ENCODE results near the gene DHRS1. TPM values are rescaled to one million over a fixed set of nuclear protein-coding genes. Genes with fewer than 3 reads are reported as not detected.

Gene DHRS1
- total RNA-seq, 1 donor from 2014 or later, result 31.4 TPM

DNA sequence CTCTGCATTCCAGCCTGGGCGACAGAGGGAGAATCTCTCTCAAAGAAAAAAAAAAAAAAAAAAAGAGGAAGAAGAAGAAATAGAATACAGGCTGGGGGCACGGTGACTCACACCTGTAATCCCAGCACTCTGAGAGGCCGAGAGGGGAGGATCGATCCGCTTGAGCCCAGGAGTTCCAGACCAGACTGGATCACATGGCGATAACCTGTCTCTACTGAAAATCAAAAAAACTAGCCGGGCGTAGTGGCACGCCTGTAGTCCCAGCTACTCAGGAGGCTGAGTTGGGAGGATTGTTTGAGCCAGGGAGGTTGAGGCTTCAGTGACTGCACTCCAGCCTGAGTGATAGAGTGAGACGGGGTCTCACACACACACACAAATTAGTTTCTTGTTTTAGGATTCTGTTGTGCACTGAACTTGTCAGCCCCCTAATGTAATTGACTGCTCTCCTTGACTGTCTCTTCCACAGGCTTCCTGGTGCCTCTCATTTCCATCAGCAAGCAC, 56.2 kb downstream of the DHRS1 start:
- peaks cover 13% of the 10 kb centered on the region for H3K4me1 Mint-ChIP-seq (ENCODE audit: unreplicated experiment)
- no peaks in the 10 kb centered on the region for H3K9me3 Mint-ChIP-seq
- no peak for DNase-seq (ENCODE audit: extremely low spot score, unreplicated experiment)
- peaks cover 5% of the 10 kb centered on the region for H3K36me3 Mint-ChIP-seq
- TF ChIP-seq, protein P1, sequence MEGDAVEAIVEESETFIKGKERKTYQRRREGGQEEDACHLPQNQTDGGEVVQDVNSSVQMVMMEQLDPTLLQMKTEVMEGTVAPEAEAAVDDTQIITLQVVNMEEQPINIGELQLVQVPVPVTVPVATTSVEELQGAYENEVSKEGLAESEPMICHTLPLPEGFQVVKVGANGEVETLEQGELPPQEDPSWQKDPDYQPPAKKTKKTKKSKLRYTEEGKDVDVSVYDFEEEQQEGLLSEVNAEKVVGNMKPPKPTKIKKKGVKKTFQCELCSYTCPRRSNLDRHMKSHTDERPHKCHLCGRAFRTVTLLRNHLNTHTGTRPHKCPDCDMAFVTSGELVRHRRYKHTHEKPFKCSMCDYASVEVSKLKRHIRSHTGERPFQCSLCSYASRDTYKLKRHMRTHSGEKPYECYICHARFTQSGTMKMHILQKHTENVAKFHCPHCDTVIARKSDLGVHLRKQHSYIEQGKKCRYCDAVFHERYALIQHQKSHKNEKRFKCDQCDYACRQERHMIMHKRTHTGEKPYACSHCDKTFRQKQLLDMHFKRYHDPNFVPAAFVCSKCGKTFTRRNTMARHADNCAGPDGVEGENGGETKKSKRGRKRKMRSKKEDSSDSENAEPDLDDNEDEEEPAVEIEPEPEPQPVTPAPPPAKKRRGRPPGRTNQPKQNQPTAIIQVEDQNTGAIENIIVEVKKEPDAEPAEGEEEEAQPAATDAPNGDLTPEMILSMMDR (conservative IDR thresholded peaks at IDR 0.05), result no peak
- peak overlapping the region; percentile 95 for H3K4me3 Mint-ChIP-seq
- H3K27ac Mint-ChIP-seq, result peak overlapping the region; percentile 100
- H3K27me3 Mint-ChIP-seq, result peaks cover 4% of the 10 kb centered on the region

DNA sequence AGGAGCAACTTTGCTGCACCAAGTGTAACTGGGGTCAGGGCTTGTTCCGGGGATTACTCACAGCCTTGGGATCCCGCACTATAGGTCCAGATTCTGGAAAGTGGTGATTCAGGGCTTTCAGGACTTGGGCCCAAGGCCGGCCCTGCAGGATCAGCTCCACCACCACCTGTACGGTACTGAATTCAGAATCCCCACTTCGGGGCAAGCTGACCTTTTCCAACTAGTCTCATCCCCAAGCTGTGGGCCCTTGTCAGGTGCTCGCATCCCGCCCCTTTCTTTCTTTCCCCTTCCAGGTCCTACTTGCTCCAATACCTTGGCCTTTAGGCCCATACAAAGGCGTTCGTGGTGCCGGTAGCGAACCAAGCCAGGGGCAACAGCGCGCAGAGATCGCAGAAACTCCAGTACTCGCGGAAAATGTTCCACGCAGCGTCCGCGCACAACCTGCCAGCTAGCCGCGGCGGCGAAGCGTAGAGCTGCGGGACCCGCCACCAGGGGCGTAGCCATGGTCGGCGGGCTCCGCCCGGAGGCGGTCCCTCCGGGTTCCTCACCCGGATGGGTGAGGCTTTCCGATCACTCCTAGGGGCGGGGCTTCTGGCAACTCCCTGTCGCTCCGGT, 57.6 kb downstream of the DHRS1 start:
- DNase-seq (ENCODE audit: extremely low spot score, unreplicated experiment), result peak; percentile 93
- Mint-ChIP-seq H3K4me1 (ENCODE audit: unreplicated experiment) (peaks cover 20% of the 10 kb centered on the region), H3K4me3 (peak overlapping the region; percentile 95), H3K9me3 (no peaks in the 10 kb centered on the region), H3K27ac (peak overlapping the region; percentile 100), H3K36me3 (peaks cover 17% of the 10 kb centered on the region), H3K27me3 (no peaks in the 10 kb centered on the region)
- TF ChIP-seq, protein P1 (conservative IDR thresholded peaks at IDR 0.05), result peak; percentile 76

Other genes with a start within 250 kb of the DHRS1 start
- 2.5 and 2.8 TPM in 2 replicates for gene CARMIL3, start 247.8 kb downstream of the DHRS1 start, total RNA-seq (ENCODE audit: low replicate concordance)
- gene CPNE6, start 228.2 kb downstream of the DHRS1 start, total RNA-seq (ENCODE audit: low replicate concordance), result not detected in 2 replicates
- 35.0 and 40.9 TPM in 2 replicates for gene PCK2, start 205.5 kb downstream of the DHRS1 start, total RNA-seq (ENCODE audit: low replicate concordance)
- 65.0 and 78.3 TPM in 2 replicates for gene DCAF11, start 185.0 kb downstream of the DHRS1 start, total RNA-seq (ENCODE audit: low replicate concordance)
- 1.3 and 1.8 TPM in 2 replicates for gene NRL, start 184.8 kb downstream of the DHRS1 start, total RNA-seq (ENCODE audit: low replicate concordance)
- gene FITM1, start 169.1 kb downstream of the DHRS1 start, total RNA-seq (ENCODE audit: low replicate concordance), result 0.26 and 0.53 TPM in 2 replicates
- 142 and 177 TPM in 2 replicates for gene PSME1, start 163.6 kb downstream of the DHRS1 start, total RNA-seq (ENCODE audit: low replicate concordance)
- gene EMC9, start 158.2 kb downstream of the DHRS1 start, total RNA-seq (ENCODE audit: low replicate concordance), result 16.2 and 25.9 TPM in 2 replicates
- 134 and 155 TPM in 2 replicates for gene PSME2, start 153.2 kb downstream of the DHRS1 start, total RNA-seq (ENCODE audit: low replicate concordance)
- 68.6 and 78.4 TPM in 2 replicates for gene RNF31, start 152.3 kb downstream of the DHRS1 start, total RNA-seq (ENCODE audit: low replicate concordance)
- gene IRF9, start 138.5 kb downstream of the DHRS1 start, total RNA-seq (ENCODE audit: low replicate concordance), result 60.0 and 63.4 TPM in 2 replicates
- gene REC8, start 127.7 kb downstream of the DHRS1 start, total RNA-seq (ENCODE audit: low replicate concordance), result 84.2 and 221 TPM in 2 replicates
- gene IPO4, start 111.0 kb downstream of the DHRS1 start, total RNA-seq (ENCODE audit: low replicate concordance), result 49.0 and 67.1 TPM in 2 replicates
- gene TM9SF1, start 104.3 kb downstream of the DHRS1 start, total RNA-seq (ENCODE audit: low replicate concordance), result 50.5 and 60.7 TPM in 2 replicates
- gene TSSK4, start 94.1 kb downstream of the DHRS1 start, total RNA-seq (ENCODE audit: low replicate concordance), result 0.48 and 0.53 TPM in 2 replicates
- 44.3 and 47.3 TPM in 2 replicates for gene CHMP4A, start 86.3 kb downstream of the DHRS1 start, total RNA-seq (ENCODE audit: low replicate concordance)
- gene MDP1, start 83.7 kb downstream of the DHRS1 start, total RNA-seq (ENCODE audit: low replicate concordance), result 16.9 and 22.6 TPM in 2 replicates
- 158 and 161 TPM in 2 replicates for gene NEDD8, start 67.4 kb downstream of the DHRS1 start, total RNA-seq (ENCODE audit: low replicate concordance)
- 53.6 and 66.6 TPM in 2 replicates for gene GMPR2, start 66.9 kb downstream of the DHRS1 start, total RNA-seq (ENCODE audit: low replicate concordance)
- gene TINF2, start 57.2 kb downstream of the DHRS1 start, total RNA-seq (ENCODE audit: low replicate concordance), result 41.0 and 58.6 TPM in 2 replicates
- 10.1 and 16.6 TPM in 2 replicates for gene TGM1, start 36.6 kb downstream of the DHRS1 start, total RNA-seq (ENCODE audit: low replicate concordance)
- gene RABGGTA, start 28.2 kb downstream of the DHRS1 start, total RNA-seq (ENCODE audit: low replicate concordance), result 31.1 and 39.2 TPM in 2 replicates
- 26.2 and 33.9 TPM in 2 replicates for gene NOP9, start 70 bp upstream of the DHRS1 start, total RNA-seq (ENCODE audit: low replicate concordance)
- gene CIDEB, start 8.2 kb upstream of the DHRS1 start, total RNA-seq (ENCODE audit: low replicate concordance), result 4.9 and 11.1 TPM in 2 replicates
- gene LTB4R2, start 10.4 kb upstream of the DHRS1 start, total RNA-seq (ENCODE audit: low replicate concordance), result 6.5 and 9.4 TPM in 2 replicates
- 5.1 and 8.8 TPM in 2 replicates for gene LTB4R, start 11.7 kb upstream of the DHRS1 start, total RNA-seq (ENCODE audit: low replicate concordance)
- 2.2 and 2.5 TPM in 2 replicates for gene ADCY4, start 35.3 kb upstream of the DHRS1 start, total RNA-seq (ENCODE audit: low replicate concordance)
- 5.6 and 7.5 TPM in 2 replicates for gene RIPK3, start 40.2 kb upstream of the DHRS1 start, total RNA-seq (ENCODE audit: low replicate concordance)
- gene NFATC4, start 68.4 kb upstream of the DHRS1 start, total RNA-seq (ENCODE audit: low replicate concordance), result 33.8 and 130 TPM in 2 replicates
- 79.2 and 129 TPM in 2 replicates for gene NYNRIN, start 99.2 kb upstream of the DHRS1 start, total RNA-seq (ENCODE audit: low replicate concordance)
- 1.4 and 2.4 TPM in 2 replicates for gene CBLN3, start 129.9 kb upstream of the DHRS1 start, total RNA-seq (ENCODE audit: low replicate concordance)
- gene KHNYN, start 130.2 kb upstream of the DHRS1 start, total RNA-seq (ENCODE audit: low replicate concordance), result 81.3 and 113 TPM in 2 replicates
- gene SDR39U1, start 143.0 kb upstream of the DHRS1 start, total RNA-seq (ENCODE audit: low replicate concordance), result 54.1 and 62.1 TPM in 2 replicates
- gene CMA1, start 208.5 kb upstream of the DHRS1 start, total RNA-seq (ENCODE audit: low replicate concordance), result not detected in 2 replicates